Right atrium auricular region (tissue), 2 donors: ENCODE results near the gene KPNA6. TPM values are rescaled to one million over a fixed set of nuclear protein-coding genes. Genes with fewer than 3 reads are reported as not detected.

Experiments
- DNase-seq: peaks from one replicate; pipeline ENCODE4 v3.0.0-alpha.2; 2019; ENCODE audit warnings: low spot score
- H3K27ac ChIP-seq, 2 donors: fragments of 200-600 bp; sonication (generic); 1 replicate in 1 of 2; 2 replicates in 1 of 2; pipeline ENCODE4 v1.5.1; 2016 to 2019
- H3K27me3 ChIP-seq, 2 donors: fragments of 200-600 bp; sonication (generic); one replicate each; pipeline versions ENCODE4 v1.5.1 to v1.6.0; 2017 to 2019
- H3K36me3 ChIP-seq: fragments of 200-600 bp; sonication (generic); one replicate; pipeline ENCODE4 v1.5.1; 2016
- H3K4me1 ChIP-seq, 2 donors: fragments of 200-600 bp; sonication (generic); one replicate each; pipeline versions ENCODE4 v1.5.1 to v1.6.0; 2017 to 2019
- H3K4me3 ChIP-seq, 2 donors: fragments of 200-600 bp; sonication (generic); 1 replicate in 1 of 2; 2 replicates in 1 of 2; pipeline ENCODE4 v1.5.1; 2017 to 2019; ENCODE audit warnings: mild to moderate bottlenecking in 1 of 2, moderate library complexity in 1 of 2
- H3K9me3 ChIP-seq, 2 donors: fragments of 200-600 bp; sonication (generic); one replicate each; pipeline ENCODE4 v1.5.1; 2019
- CTCF ChIP-seq, 2 donors: fragments of 200-600 bp; sonication (generic); IDR thresholded peaks; one replicate each; pipeline ENCODE4 v1.5.1; 2019; ENCODE audit warnings: antibody characterized with exemption in 2 of 2
- total RNA-seq, 2 donors: library from RNA; depleted of rRNA; stranded (reverse); fragments of >200 nt; gene quantifications; one replicate each; pipeline ENCODE4 v1.1.0, GENCODE V29; 2016

Gene KPNA6
- total RNA-seq, 2 donors from 2014 or later: 47.3 to 54.6 TPM

- TF ChIP-seq CTCF (IDR thresholded peaks at IDR 0.05): no peak
- Histone ChIP-seq H3K27ac (peak overlapping the region in 1 of 2 donors; percentile 35), H3K36me3 (peaks cover 2% of the 10 kb centered on the region), H3K4me1 (peaks cover 0 to 30% of the 10 kb centered on the region in 2 donors), H3K4me3 (no peak overlapping the region), H3K27me3 (no peaks in the 10 kb centered on the region), H3K9me3 (no peaks in the 10 kb centered on the region)
- peak; percentile 91 for DNase-seq
These were observed 41.4 kb upstream of the KPNA6 start for GRCh38 chr1:32066489-32066873.

- H3K36me3 ChIP-seq: no peaks in the 10 kb centered on the region
- H3K27me3 ChIP-seq: no peaks in the 10 kb centered on the region
- no peak for DNase-seq
- H3K9me3 ChIP-seq: no peaks in the 10 kb centered on the region
- no peak overlapping the region for H3K4me3 ChIP-seq
- TF ChIP-seq CTCF (IDR thresholded peaks at IDR 0.05): no peak
- H3K4me1 ChIP-seq: peaks cover 0 to 38% of the 10 kb centered on the region in 2 donors
- no peak overlapping the region for H3K27ac ChIP-seq
These were observed 38.8 kb upstream of the KPNA6 start for GRCh38 chr1:32068957-32069588.

GRCh38 chr1:32071758-32072621, 35.9 kb upstream of the KPNA6 start:
- H3K4me3 ChIP-seq: peak overlapping the region; percentile 74 to 77

GRCh38 chr1:32072622-32073298, 35.1 kb upstream of the KPNA6 start, which contains the start of gene TMEM39B:
Gene TMEM39B (plus strand): TSS chr1:32072939. CDS start chr1:32073048, 109 bp downstream.
- no peaks in the 10 kb centered on the region for H3K9me3 ChIP-seq
- peak within 1 kb of the TSS; percentile 74 to 77 for H3K4me3 ChIP-seq
- H3K27me3 ChIP-seq: no peaks in the 10 kb centered on the region
- DNase-seq: peak; percentile 96
- peak within 1 kb of the TSS; percentile 91 to 95 for H3K27ac ChIP-seq
- peaks cover 0 to 23% of the 10 kb centered on the region in 2 donors for H3K4me1 ChIP-seq
- H3K36me3 ChIP-seq: peaks cover 23% of the 10 kb centered on the region
- peak in 1 of 2 donors; percentile 19 for TF ChIP-seq CTCF (IDR thresholded peaks at IDR 0.05)

More at GRCh38 chr1:32071758-32072621, 35.9 kb upstream of the KPNA6 start:
- Histone ChIP-seq H3K27me3 (no peaks in the 10 kb centered on the region), H3K4me1 (peaks cover 0 to 30% of the 10 kb centered on the region in 2 donors), H3K9me3 (no peaks in the 10 kb centered on the region), H3K27ac (peak overlapping the region; percentile 91 to 95), H3K36me3 (peaks cover 15% of the 10 kb centered on the region)
- TF ChIP-seq CTCF (IDR thresholded peaks at IDR 0.05): no peak
- DNase-seq: no peak

- Histone ChIP-seq H3K9me3 (no peaks in the 10 kb centered on the region), H3K27me3 (no peaks in the 10 kb centered on the region), H3K27ac (peak overlapping the region; percentile 91 to 95), H3K4me1 (peaks cover 0 to 22% of the 10 kb centered on the region in 2 donors), H3K36me3 (peaks cover 31% of the 10 kb centered on the region), H3K4me3 (peak overlapping the region; percentile 74 to 77)
- TF ChIP-seq CTCF (IDR thresholded peaks at IDR 0.05): peak in 1 of 2 donors; percentile 42
- DNase-seq: peak; percentile 77
These were observed 34.3 kb upstream of the KPNA6 start for GRCh38 chr1:32073299-32074229.
